ENCODE results near the gene POLE.

POLE gene

DNA sequence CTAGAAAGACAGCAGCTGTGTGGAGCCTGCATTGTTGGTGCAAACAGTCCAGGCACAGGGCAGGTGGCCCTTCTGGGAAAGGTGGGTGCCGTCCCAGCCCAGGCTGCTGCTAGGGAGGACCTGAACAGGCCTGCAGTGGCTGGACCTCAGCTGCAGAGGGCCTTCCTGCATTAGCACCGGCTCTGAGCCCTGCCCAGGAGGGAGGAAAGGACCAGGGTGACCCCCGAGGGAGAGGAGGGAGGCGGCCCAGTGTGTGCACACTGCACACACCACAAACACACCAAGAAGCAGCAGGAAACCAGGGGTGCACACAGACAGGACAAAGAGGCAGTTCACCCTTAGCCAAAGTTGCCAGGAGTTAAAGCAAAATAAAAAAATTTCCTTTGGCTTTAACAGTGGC lies 15.5 kb upstream of the POLE start:
- Histone ChIP-seq H3K4me2 (ENCODE audit: low read length) (peak overlapping the region; percentile 22; the same call in 1 of the 2 replicates), H3K27ac (ENCODE audit: low read depth, low read length) (peak overlapping the region; percentile 98), H3F3A (ENCODE audit: control insufficient read depth, insufficient read depth) (peaks cover 17% of the 10 kb centered on the region), H3K9me3 (ENCODE audit: control insufficient read depth, insufficient read depth, low read length) (no peaks in the 10 kb centered on the region), H3K4me3 (ENCODE audit: low read length) (no peak overlapping the region), H3K27me3 (ENCODE audit: control insufficient read depth, low read length) (no peaks in the 10 kb centered on the region), H3K36me3 (ENCODE audit: control insufficient read depth, low read length) (peaks cover 72% of the 10 kb centered on the region), H3K79me2 (ENCODE audit: control insufficient read depth, low read length) (peaks cover 72% of the 10 kb centered on the region), H3K4me1 (ENCODE audit: control insufficient read depth, low read length) (peaks cover 60% of the 10 kb centered on the region), H4K20me1 (ENCODE audit: control insufficient read depth, insufficient read depth, low read depth, low read length) (no peaks in the 10 kb centered on the region), H3K9me2 (replicated peaks; ENCODE audit: control insufficient read depth, low read length) (no peaks in the 10 kb centered on the region)
- no peak for TF ChIP-seq EZH2phosphoT487 (IDR thresholded peaks at IDR 0.05; ENCODE audit: borderline replicate concordance, low read length)
- TF ChIP-seq, protein P1, sequence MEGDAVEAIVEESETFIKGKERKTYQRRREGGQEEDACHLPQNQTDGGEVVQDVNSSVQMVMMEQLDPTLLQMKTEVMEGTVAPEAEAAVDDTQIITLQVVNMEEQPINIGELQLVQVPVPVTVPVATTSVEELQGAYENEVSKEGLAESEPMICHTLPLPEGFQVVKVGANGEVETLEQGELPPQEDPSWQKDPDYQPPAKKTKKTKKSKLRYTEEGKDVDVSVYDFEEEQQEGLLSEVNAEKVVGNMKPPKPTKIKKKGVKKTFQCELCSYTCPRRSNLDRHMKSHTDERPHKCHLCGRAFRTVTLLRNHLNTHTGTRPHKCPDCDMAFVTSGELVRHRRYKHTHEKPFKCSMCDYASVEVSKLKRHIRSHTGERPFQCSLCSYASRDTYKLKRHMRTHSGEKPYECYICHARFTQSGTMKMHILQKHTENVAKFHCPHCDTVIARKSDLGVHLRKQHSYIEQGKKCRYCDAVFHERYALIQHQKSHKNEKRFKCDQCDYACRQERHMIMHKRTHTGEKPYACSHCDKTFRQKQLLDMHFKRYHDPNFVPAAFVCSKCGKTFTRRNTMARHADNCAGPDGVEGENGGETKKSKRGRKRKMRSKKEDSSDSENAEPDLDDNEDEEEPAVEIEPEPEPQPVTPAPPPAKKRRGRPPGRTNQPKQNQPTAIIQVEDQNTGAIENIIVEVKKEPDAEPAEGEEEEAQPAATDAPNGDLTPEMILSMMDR (IDR thresholded peaks at IDR 0.05; ENCODE audit: low read depth, low read length, poor library complexity, severe bottlenecking): peak; percentile 19

DNA sequence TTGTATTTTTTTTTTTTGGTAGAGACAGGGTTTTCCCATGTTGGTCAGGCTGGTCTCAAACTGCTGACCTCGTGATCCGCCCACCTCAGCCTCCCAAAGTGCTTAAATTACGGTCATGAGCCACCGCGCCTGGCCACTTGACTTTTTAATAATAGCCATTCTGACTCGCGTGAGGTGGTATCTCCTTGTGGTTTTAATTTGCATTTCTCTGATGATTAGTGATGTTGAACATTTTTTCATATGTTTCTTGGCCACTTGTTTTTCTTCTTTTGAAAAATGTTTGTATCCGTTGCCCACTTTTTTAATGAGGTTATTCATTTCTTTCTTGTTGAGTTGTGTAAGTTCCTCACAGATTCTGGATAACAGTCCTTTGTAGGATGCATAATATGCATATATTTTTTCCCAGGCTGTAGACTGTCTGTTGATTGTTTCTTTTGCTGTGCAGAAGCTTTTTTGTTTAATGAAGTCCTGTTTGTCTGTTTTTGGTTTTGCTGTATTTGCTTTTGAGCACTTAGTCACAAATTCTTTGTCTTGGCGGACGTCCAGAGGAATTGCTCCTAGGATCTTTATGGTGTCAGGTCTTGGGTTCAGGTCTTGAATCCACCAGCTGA lies 13.2 kb upstream of the POLE start:
- no peaks in the 10 kb centered on the region for H3K9me3 ChIP-seq (ENCODE audit: control insufficient read depth, insufficient read depth, low read length)
- H3K79me2 ChIP-seq (ENCODE audit: control insufficient read depth, low read length): peaks cover 70% of the 10 kb centered on the region
- H3K4me2 ChIP-seq (ENCODE audit: low read length): peak overlapping the region; percentile 90
- H3F3A ChIP-seq (ENCODE audit: control insufficient read depth, insufficient read depth): peaks cover 17% of the 10 kb centered on the region
- H4K20me1 ChIP-seq (ENCODE audit: control insufficient read depth, insufficient read depth, low read depth, low read length): no peaks in the 10 kb centered on the region
- H3K4me3 ChIP-seq (ENCODE audit: low read length): peak overlapping the region; percentile 66
- peaks cover 61% of the 10 kb centered on the region for H3K4me1 ChIP-seq (ENCODE audit: control insufficient read depth, low read length)
- no peaks in the 10 kb centered on the region for H3K27me3 ChIP-seq (ENCODE audit: control insufficient read depth, low read length)
- peak overlapping the region; percentile 98 for H3K27ac ChIP-seq (ENCODE audit: low read depth, low read length)
- H3K36me3 ChIP-seq (ENCODE audit: control insufficient read depth, low read length): peaks cover 84% of the 10 kb centered on the region
- H3K9me2 ChIP-seq (replicated peaks; ENCODE audit: control insufficient read depth, low read length): no peaks in the 10 kb centered on the region
- TF ChIP-seq, protein P1 (IDR thresholded peaks at IDR 0.05; ENCODE audit: low read depth, low read length, poor library complexity, severe bottlenecking): no peak
- no peak for TF ChIP-seq EZH2phosphoT487 (IDR thresholded peaks at IDR 0.05; ENCODE audit: borderline replicate concordance, low read length)

GRCh38 chr12:132698341-132698740 lies 11.2 kb upstream of the POLE start:
- Histone ChIP-seq H3K27ac (ENCODE audit: low read depth, low read length) (peak overlapping the region; percentile 98), H4K20me1 (ENCODE audit: control insufficient read depth, insufficient read depth, low read depth, low read length) (no peaks in the 10 kb centered on the region), H3K9me3 (ENCODE audit: control insufficient read depth, insufficient read depth, low read length) (no peaks in the 10 kb centered on the region), H3K4me1 (ENCODE audit: control insufficient read depth, low read length) (peaks cover 58% of the 10 kb centered on the region), H3K27me3 (ENCODE audit: control insufficient read depth, low read length) (no peaks in the 10 kb centered on the region), H3K36me3 (ENCODE audit: control insufficient read depth, low read length) (peaks cover 75% of the 10 kb centered on the region), H3K79me2 (ENCODE audit: control insufficient read depth, low read length) (peaks cover 63% of the 10 kb centered on the region), H3K4me2 (ENCODE audit: low read length) (peak overlapping the region; percentile 90), H3K4me3 (ENCODE audit: low read length) (0 out of 2 replicates have a peak overlapping the region, but pooled peaks have one; percentile 12), H3F3A (ENCODE audit: control insufficient read depth, insufficient read depth) (peaks cover 13% of the 10 kb centered on the region), H3K9me2 (replicated peaks; ENCODE audit: control insufficient read depth, low read length) (no peaks in the 10 kb centered on the region)
- TF ChIP-seq EZH2phosphoT487 (IDR thresholded peaks at IDR 0.05; ENCODE audit: borderline replicate concordance, low read length): no peak
- TF ChIP-seq, protein P1 (IDR thresholded peaks at IDR 0.05; ENCODE audit: low read depth, low read length, poor library complexity, severe bottlenecking): no peak

All from DOHH2 (cell line).